D721Med (cell line): Measurements from ENCODE around the gene GSTT4.
"Not testable (repeated sequence)": the region's sequence is repeated elsewhere in the genome, so short reads cannot be mapped to it uniquely, and the experiment has no call there.

ENCODE experiments used
- DNase-seq: peaks from one replicate; pipeline ENCODE4 v3.0.0; 2011; ENCODE audit warnings: low spot score; ENCODE audit not compliant: insufficient read length
- FAIRE-seq: peaks from 2 replicates; lab custom pipeline; 2011; peaks lifted over from hg19 to GRCh38; lab: Jason Lieb, UNC
- CTCF ChIP-seq: IDR thresholded peaks from 2 replicates; pipeline ENCODE4 v1.5.1; 2012; ENCODE audit warnings: mild to moderate bottlenecking, control low read depth; ENCODE audit not compliant: insufficient read depth; ENCODE audit errors: missing control alignments

Gene GSTT4

DNA sequence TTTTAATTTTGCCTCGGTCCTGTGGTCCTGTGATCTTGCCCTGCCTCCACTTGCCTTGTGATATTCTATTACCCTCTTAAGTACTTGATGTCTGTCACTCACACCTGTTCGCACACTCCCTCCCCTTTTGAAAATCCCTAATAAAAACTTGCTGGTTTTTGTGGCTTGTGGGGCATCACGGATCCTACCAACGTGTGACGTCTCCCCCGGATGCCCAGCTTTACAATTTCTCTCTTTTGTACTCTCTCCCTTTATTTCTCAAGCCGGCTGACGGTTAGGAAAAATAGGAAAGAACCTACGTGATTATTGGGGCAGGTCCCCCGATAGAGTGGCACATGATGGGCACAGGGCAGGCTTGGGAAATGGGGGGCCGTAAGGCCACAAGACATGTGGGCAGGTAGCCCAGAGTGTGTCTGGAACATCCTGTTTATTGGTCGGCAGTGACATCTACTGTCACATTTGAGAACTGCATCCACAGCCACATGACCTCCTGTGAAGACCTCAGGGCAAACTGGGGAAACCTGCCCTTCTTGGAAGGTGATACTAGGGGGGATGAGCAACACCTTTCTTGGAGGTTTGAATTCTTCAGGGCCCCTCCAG lies 48.9 kb downstream of the GSTT4 start:
- FAIRE-seq (peak; percentile 32), DNase-seq (peak; percentile 37)
- peak; percentile 86 for TF ChIP-seq CTCF

- not testable (repeated sequence) for DNase-seq, FAIRE-seq
Observed at GRCh38 chr22:23955886-23956285, 49.4 kb downstream of the GSTT4 start.

DNA sequence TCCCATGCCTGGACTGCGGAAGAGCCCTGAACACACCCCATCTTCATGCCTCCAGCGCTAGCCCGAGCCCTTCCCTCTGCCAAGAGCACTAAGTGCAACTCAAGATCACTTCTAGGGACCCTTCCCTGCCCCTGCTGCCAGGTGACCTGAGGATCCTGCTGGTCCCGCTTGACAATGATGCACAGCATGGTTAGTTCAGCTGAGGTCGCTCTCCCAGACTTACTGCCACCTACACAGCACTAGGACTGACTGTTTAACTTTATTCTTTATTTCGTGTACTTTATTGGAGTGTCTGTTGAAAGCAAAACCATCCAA lies 50.3 kb downstream of the GSTT4 start:
- FAIRE-seq: not testable (repeated sequence)

GRCh38 chr22:23954193-23954990 lies 50.9 kb downstream of the GSTT4 start:
- DNase-seq, FAIRE-seq: not testable (repeated sequence)

More for the DNA sequence above, 50.3 kb downstream of the GSTT4 start:
- not testable (repeated sequence) for DNase-seq

DNA sequence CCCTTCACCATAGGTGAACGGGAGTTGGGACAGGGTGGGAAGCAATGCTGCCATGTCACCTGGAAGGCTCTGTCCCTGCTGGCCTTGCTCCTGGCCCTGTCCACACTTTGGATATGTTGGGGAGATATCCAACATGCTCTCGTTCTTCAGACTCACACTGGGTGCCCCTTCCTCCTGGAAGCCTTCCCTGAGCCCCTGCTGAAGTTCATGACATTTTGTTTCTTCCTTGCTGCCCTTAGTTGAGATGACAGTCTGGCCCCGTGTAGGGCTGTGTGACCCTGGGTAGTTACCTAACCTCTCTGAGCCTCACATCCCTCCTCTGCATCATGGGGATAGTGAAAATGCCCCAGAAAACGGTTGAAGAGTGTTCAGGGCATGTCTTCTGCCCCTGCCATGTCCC lies 51.8 kb downstream of the GSTT4 start:
- not testable (repeated sequence) for FAIRE-seq, DNase-seq

DNA sequence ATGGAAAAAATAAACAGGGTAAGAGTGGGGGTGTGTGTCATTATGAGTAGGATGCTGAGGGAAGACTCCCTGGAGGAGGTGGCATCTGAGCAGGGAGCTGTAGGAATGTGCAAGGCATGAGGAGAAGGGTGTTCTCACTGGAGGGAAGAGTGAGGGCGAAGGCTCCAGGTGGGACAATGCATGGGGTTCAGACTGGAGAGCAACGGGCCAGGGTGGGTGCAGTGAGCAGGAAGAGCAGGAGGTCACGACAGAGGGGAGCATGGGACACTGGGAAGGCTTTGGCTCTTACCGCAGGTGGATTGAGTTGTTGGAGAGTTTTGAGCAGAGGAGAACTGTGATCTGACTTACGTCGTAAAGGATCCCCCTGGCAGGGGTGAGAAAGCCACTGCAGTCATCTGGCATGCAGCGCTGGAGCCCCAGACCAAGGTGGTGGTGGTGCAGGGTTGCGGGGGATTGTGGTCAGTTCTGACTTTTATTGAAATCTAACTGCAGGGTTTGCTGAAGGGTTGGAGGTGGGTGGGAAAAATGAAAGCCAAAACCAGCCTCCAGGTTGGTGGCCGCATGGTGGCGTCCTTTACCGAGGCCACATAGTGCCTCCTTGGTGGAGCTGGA lies 52.4 kb downstream of the GSTT4 start:
- DNase-seq, FAIRE-seq: not testable (repeated sequence)

DNA sequence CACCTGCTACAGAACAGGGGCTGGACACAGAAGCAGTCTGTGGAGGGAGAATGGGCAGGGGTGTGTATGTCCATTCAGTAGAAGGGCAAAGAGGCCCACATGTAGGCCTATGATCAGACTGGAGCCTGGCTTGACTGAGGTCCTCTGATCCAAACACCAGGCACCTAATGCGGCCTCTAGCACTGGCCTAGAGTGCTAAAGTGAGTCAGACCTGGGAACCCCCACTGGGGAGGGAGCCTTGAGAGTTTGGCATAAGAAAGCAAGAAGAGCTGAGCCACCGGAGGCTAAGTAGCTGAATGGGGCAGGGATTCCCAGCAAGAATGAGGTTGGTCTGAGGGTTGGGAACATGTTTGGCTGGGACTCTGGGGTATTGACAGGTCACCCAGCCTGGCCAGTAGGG lies 53.9 kb downstream of the GSTT4 start:
- DNase-seq, FAIRE-seq: not testable (repeated sequence)

DNA sequence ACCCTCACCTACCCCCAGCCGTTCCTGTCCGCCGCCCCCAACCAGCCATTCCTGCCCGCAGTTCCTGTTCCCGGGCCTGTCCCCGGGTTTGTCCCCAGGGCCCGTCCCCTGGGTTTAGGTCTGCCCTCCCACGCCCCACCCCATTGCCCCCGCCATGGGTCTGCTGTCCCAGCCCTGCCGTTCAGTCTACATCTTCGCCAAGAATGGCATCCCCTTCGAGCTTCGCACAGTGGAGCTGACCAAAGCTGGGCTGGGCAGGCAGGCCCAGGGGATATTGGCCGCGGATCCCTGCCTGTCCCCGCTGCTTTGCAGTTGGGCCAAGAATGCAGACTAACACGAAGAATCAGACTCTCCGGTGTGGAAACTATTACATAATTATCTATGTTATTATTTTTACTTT lies 55.5 kb downstream of the GSTT4 start:
- not testable (repeated sequence) for FAIRE-seq, DNase-seq
